HG02571 (cell line): ENCODE results near the gene MRGPRX2.

Experiments used
- ATAC-seq: cut with Tn5 transposase; IDR thresholded peaks from one replicate; pipeline ENCODE4 v1.9.1; 2021; ENCODE audit warnings: mild to moderate bottlenecking, moderate library complexity; ENCODE audit not compliant: unreplicated experiment

MRGPRX2 gene

DNA sequence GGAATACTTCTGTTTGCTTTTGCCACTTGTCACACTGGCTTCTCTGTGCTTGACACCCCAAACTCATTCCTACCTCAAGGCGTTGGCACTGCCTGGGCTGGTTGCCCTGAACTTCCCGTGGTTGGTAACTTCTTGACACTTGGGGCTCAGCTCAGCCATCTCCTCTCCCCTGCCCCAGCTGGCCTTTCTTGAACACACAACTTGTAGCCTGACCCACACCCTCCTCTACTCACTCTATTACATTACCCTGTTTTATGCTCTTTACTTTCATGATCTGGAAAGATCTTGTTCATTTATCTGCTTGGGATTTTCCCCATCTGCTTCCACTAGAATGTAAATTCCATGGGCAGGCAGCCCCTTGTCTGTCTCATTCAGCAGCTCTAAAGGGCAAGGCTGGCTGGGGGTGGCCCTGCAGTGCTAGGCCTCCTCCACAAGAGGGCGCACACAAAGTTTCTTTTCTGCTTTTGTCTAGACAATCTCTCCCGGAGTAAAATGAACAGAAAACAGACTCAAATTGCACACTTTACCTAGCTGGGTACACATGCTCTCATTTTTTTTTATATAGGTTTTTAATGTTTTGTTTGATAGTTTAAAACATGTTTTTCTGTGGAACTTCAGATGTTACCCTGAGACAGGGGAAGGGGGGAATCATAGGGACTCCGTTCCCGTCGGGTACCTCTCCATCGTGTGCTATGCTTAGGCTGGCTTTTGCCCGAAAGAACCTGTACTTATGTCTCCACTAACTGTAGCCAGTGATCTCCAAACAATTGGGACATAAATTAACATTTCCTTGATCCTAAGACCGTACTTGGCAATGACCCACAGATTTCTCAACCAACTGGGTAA is 16.4 kb upstream of the MRGPRX2 start:
- peak; percentile 67 for ATAC-seq

DNA sequence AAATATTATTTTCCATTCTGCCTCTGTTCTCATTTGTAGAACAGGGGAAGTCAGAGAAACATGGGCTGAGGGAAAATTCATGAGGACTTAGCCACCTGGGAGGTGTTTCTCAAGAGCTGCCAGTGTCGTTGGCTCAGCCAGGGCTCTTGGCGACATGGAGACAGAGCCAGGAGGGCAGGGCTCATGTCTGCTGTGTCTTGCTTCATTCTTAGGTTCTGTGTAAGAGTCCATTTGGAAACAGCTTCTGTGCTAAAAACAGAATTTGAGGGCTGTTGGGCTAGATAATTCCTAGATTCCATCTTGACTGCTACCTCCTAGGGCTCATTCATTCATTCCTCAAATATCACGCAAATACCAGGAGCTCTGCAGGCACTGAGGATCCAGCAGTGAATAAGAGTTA is 15.1 kb upstream of the MRGPRX2 start:
- no peak for ATAC-seq

DNA sequence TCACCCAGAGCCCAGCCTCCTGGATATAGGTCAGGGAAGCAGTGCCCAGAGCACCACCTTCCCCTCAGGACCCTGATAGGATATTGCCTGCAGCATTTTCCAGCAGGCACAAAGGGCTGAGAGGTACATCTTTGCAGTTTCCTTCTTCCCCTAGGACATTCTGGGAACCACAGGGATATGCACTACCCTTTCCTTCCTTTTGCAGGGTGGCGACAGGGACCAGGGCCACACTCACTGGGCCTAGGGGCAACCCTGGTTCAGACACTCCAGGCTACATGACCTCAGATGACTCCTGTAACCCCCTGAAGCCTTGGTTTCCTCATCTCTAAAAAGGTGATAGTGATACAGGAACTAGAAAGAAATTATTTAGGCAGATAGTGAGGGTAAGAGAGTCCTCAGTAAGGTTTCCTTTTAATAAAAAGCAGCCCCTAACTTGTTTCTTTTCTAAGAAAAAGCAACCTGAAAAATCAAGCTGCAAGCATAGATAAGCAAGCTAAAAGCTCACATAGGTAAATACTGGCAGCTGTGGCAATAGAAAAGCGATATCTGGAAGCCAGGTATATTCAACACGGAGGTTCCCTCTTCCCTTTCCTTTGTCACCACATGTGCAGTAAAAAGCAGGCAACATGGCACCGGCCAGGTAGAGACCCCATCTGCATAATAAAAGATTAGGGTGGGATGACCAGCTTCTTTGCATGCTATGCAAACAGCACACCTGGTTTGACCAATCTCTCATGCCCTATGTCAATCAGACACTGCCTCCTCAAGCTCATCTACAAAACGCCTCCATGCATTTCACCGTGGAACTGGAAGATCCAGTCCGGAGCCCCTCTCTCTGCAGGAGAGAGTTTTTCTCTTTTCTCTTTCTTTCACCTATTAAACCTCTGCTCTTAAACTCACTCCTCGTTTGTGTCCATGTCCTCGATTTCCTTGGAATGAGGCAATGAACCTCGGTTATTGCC is 13.2 kb upstream of the MRGPRX2 start:
- ATAC-seq: no peak

DNA sequence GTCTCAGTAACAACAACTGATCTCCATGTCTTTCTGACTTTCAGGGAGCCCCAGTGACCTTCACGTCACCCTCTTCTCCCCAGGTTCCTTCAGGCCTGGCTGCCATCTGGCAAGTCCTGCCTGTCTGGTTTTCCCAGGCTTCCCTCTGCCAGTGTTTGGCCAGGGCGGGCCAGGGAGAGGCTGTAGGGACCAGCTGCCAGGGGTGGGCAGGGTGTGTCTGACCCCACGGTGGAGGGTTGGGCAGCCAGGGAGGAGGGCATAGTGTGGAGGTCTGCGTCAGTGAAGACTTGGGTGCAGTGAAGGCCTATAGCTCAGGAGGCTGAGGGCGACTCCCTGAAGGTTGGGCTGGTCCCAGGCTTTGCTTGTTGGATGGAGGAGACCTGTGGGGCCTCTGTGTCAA is 11.9 kb upstream of the MRGPRX2 start:
- ATAC-seq: no peak

DNA sequence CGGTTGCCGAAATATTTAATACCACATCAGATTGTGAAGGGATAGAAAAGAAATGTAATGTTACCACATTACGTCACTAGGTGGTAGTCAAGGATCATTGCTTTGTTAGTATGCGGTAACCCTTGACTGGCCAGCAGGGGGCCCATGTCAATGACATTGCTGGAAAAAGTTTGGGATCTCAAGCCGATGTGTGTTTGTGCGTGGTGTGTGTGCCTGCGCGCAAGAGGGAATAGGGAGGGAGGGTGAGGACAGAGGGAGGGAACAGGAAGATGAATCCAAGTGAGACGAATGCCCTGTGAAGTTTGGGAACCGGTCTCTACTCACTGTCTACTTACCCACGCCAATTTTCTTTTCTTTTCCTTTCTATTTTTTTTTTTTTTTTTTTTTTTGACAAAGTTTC is 10.7 kb upstream of the MRGPRX2 start:
- ATAC-seq: peak; percentile 93

DNA sequence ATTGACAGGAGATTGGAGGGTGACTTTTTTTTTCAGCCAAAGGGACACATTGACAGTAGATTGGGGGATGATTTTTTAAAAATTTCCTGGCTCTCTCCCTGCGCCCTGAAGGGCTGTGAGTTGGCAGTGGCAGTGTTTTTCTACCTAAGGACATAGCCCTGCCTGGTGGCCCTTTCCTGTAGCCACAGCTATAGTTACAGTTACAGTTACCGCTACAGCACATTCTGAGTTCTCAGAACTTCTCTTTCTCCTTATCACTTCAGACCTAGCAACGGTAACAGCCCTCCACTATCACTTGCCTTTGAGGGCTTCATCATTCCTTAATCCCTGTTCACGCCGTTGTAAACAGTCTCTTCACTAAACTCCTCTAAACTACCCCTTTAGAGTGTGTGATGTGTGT is 684 bp downstream of the MRGPRX2 start:
- ATAC-seq: no peak

DNA sequence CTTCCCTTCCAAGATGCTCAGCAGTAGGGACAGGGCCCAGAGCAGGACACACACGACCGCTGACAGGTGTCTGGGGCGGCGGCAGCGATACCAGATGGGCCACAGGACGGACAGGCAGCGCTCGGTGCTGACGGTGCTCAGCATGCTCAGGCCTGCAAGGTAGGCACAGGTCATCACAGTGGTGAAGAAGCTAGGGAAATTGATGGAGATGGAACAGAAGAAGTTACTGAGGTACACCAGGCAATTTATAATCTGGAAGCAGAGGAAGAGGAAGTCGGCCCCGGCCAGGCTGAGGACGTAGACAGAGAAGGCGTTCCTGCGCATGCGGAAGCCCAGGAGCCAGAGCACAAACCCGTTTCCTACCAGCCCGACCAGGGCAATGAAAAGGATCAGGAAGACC is 4.6 kb downstream of the MRGPRX2 start:
- no peak for ATAC-seq

DNA sequence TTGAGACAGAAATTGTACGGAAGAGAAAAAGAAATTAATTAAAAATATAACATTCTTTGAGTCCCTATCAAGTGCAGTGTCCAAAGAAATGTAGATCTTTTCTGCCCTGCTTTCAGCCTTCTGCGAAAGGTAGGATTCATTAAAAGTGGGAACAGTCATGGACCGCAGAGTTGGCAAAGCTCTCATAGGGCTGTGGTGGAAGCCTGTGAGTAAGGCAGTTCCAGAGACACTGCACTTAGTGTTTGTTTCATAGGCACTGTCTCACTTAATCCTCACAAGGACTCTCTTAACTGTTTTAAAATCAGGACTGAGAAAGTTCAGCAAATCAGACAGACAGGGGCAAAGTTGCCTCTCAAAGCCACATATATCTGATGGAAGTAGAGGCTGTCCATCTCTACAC is 5.5 kb downstream of the MRGPRX2 start:
- no peak for ATAC-seq

DNA sequence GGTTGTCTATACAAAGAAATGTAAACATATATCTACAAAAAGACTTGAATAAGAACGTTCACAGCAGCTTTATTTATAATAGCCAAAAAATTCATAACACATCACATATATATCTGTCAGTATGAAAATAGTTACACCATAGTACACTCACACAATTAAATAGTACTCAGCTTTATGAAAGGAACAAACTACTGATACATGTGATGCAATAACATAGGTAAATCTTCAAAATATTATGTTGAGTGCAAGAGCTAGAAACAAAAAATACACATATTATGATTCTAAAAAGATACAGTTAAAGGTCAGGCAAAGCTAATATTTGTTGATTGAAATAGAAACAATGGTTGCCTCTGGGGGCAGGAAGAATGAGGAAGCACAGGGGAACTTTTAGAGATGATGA is 6.6 kb downstream of the MRGPRX2 start:
- ATAC-seq: no peak

DNA sequence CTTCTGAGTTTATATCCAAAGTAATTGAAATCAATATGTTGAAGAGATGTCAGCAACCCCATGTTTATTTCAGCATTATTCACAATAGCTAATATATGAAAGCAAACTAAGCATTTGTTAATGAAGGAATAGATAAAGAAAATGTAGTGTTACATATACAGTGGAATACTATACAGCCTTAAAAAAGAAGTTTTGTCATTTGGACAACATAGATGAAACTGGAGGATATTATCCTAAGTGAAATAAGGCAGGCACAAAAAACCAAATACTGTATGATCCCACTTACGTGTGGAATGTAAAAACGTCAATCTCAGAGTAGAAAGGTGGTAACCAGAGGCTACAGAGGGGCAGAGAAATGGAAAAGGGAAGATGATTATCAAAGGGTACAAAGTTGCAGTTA is 10.2 kb downstream of the MRGPRX2 start:
- no peak for ATAC-seq

DNA sequence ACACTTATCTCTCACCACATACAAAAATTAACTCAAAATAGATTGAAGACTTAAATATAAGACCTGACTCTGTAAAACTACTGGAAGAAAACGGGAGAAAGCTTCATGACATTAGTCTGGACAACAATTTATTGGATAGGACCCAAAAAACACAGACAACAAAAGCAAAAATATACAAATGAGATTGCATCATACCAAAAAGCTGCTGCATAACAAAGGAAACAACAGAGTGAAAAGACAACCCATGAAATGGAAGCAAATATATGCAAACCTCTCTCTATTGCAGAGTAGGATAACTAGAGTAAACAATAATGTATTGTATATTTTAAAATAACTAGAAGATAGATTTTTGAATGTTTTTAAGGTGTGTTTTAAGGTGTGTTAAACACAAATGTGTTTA is 11.2 kb downstream of the MRGPRX2 start:
- no peak for ATAC-seq

DNA sequence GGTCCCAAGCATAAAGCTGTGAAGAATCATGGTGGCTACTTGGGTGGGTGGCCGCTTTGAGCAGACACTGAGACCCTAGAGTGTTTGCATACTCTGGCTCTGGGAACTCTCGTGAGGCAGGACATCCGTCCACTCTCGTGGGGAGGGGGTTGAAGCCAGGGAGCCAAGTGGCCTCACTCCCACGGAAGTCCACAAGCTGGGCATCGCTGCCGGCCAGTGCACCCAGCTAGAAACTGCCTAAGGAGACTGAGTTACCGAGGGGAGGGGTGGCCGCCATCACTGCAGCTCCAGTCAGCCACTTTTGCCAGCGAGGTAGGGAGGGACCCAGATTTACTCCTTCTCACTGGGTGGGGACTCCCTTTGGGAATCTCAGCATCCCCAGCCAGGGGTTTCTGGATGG is 20.5 kb downstream of the MRGPRX2 start:
- ATAC-seq: no peak

DNA sequence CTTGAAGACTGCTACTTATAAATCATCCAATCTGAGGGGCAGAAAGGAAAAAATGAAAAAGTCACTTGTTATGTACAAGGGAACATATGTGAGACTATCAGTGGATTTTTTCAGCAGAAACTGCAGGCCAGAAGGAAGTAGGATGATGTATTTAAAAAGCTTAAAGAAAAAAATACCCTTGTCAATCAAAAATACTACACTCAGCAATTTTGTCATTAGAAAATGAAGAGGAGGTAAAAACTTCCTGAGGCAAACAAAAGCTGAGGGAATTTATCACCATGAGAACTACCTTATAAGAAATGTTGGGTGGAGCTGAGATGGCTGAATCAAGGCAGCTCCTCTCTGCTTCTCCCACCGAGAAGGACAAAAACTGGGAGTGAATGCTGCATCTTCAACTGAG is 21.1 kb downstream of the MRGPRX2 start:
- no peak for ATAC-seq

DNA sequence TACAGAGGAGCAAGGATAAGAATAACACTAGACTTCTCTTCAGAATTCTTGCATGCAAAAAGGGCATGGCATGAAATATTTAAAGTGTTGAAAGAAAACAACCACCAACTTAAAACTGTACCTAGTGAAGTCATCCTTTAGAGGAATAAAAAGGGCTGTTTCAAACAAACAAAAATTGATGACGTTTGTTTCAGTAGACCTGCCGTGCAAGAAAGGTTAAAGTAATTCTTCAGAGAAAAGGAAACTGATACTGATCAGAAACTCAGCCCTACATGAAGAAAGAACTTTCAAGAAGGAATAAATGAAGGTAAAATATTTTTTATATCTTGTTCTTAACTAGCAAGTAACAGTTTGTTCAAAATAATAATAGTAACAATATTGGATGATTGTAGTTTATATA is 27.5 kb downstream of the MRGPRX2 start:
- no peak for ATAC-seq

DNA sequence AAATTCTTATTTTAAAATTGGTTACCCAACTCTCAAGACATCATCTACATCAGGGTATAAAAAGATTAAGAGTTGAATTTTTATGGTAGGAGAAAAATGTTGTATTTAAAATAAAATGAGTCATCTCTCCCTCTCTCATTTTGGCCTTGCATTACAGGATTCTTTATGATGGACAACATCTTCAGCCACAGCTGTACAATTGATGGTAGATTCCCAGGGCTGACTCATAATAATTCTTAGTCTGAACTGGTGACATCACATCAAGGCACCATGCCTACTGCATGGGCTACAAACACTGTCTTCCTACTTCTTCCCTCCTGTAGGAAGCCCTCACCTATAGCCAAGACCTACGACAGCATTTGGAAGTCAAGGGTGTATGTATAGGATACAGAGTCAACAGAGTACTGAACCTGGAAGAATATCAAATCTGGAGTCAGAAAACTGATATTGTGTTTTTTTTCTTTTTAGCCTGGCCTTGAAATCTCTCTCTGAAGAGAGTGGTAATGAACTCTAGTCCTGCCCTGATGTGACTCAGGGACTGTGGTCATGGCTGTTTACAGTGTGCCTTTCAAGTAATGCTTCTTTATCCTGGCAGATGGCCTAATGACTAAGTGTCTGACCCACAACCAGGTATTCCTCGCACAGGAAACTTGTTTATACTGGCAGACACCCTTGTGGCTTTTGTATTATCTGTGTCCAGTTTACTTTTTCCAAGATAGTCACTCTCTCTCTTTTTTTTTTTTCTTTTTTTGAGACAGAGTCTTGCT is 32.5 kb downstream of the MRGPRX2 start:
- ATAC-seq: no peak

DNA sequence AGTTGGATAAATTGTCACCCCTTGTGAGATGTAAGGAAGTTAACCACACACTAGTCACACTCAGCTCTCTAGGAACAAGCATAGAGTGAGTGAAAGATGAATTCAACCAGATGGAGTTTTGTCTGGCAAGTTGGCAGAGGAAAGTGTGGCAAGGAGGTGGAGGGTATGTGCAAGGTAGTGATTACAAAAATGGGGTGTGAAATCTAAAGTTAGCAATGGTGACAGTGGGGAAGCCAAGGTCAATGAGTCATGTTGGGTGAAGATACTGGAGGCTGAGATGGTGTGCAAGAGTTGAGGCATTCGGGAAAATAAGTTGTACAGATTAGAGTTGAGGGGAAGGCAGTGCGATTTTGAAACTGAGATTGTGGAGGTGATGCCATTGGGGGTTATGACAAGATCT is 33.7 kb downstream of the MRGPRX2 start:
- ATAC-seq: no peak

DNA sequence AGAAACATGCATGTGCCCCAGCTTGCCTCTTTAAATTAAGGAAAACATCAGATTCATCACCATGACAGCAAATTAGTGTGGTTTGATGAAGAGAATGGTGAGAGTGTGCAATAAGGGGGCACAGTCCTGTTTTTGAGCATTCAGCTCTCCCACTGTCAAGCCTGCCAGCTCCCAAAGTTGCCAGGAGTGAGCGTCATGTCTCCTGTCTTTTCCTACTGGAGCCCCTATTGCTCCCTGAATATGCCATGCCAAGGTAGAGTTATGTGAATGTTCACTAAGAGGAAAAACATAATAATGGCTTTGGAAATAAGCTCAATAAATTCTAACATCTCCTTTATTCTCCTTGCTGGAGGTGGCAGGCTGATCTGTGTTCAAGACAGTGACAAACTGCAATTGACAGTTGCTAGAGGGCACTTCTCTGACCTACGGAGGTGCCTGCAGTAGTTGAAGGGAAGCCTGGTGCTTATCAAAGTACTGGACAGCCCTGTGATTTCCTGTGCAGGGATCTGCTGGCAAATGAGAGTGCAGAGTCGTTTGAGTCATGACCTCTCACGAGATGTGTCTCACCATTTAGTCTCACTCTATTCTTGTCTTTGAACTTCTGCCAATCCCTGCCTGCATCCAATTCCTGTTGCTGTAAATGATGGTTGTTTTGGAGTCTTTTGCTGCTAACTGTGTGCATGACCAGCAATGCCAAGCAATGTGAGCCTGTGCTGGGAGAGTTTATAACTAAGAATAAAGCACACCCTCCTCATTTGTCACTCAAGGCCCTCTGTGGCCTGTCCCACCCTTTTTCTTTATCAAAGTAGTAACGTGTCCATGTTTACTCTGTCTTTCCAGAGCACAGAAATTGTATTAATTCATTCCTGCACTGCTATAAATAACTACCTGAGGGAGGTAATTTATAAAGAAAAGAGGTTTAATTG is 34.8 kb downstream of the MRGPRX2 start:
- no peak for ATAC-seq

DNA sequence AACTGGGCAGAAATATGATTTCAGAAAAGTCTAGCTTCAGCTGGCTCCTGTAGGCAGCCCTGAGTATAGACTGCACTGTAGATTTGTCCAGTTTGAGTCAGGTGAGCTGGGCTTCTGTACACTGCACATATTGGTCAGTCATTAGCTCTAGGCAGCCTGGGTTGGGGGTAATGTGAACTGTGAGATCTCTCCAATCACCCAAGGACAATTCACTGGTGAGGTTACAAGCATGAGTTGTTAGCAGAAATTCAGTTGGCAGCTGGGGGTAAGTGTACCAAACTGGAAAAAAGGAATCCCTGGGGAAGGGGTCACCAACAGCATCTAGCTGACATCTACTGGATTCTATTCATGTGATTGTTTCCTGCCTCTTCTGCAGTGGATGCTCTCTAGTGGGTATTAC is 39.7 kb downstream of the MRGPRX2 start:
- ATAC-seq: no peak

DNA sequence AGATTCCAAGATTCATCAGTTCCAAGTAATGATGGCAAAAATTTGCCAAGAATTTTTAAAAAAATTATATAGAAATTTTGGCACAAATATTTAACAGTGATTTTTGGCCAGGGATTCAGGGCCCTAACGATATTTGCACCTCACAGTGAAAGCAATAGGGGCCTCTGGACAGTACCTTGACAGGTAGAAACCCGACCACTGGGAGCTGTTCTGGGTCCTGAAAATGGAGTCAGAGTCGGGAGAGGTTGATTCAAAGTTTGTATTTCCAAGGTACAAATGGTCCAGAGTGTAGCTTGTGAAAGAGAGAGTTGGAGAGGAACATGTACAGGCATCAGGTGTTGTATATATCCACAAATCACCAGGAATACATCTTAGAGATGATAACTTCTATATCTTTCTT is 41.6 kb downstream of the MRGPRX2 start:
- no peak for ATAC-seq

DNA sequence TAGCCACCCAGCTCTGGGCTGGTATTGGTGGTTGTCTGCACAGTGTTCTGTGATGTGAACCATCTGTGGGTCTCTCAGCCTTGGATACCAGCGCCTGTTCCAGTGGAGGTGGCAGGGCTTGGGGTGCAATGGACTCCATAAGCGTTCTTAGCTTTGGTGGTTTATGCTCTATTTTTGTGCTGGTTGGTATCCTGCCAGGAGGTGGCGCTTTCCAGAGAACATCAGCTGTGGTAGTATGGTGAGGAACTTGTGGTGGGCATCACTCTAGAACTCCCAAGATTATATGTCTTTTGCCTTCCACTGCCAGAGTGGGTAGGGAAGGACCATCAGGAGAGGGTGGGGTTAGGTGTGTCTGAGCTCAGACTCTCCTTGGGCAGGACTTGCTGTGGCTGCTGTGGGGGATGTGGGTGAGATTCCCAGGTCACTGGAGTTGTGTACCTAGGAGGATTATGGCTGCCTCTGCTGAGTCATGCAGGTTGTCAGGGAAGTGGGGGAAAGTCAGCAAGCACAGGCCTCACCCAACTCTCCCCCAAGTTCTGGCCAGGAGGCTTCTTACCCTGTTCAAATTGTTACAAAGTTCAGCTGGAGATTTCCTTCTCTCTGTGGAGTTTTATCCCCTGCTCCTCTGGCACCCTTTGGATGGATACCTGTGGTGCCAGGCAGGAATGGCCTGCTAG is 47.2 kb downstream of the MRGPRX2 start:
- no peak for ATAC-seq
